ENCODE measurements around the gene OPN4. TPM values are rescaled to one million over a fixed set of nuclear protein-coding genes. Genes with fewer than 3 reads are reported as not detected.

The OPN4 gene
- total RNA-seq, 1 experiment from 2014 or later, result not detected

Other genes starting within 250 kb of the OPN4 start
- gene WAPL, start 132.8 kb upstream of the OPN4 start, total RNA-seq (2014; rRNA removed; shearing (Covaris generic)), result 23.4 and 26.8 TPM in 2 replicates
- not detected in 2 replicates for gene LDB3, start 14.0 kb downstream of the OPN4 start, total RNA-seq (2014; rRNA removed; shearing (Covaris generic))
- 23.5 and 30.3 TPM in 2 replicates for gene BMPR1A, start 102.1 kb downstream of the OPN4 start, total RNA-seq (2014; rRNA removed; shearing (Covaris generic))